Activated naive CD8-positive, alpha-beta T cell treated with anti-CD3 and anti-CD28 coated beads for 36 hours (primary cell): ENCODE data around the gene TXNRD2. TPM values are rescaled to one million over a fixed set of nuclear protein-coding genes. Genes with fewer than 3 reads are reported as not detected.

Experiments used
- DNase-seq: peaks from one replicate; pipeline ENCODE4 v3.0.0; 2021
- H3K27ac Mint-ChIP-seq: one replicate; pipeline ENCODE4 v1.8.0; 2022; ENCODE audit warnings: mild to moderate bottlenecking, moderate library complexity, mixed read lengths
- H3K27me3 Mint-ChIP-seq: one replicate; pipeline ENCODE4 v1.8.0; 2022; ENCODE audit warnings: mild to moderate bottlenecking, mixed read lengths
- H3K36me3 Mint-ChIP-seq: one replicate; pipeline ENCODE4 v1.8.0; 2021; ENCODE audit warnings: mild to moderate bottlenecking, mixed read lengths
- H3K4me1 Mint-ChIP-seq: one replicate; pipeline ENCODE4 v1.8.0; 2021; ENCODE audit warnings: mixed read lengths
- H3K4me3 Mint-ChIP-seq: one replicate; pipeline ENCODE4 v1.8.0; 2022; ENCODE audit warnings: mild to moderate bottlenecking, moderate library complexity, mixed read lengths
- H3K9me3 Mint-ChIP-seq: one replicate; pipeline ENCODE4 v1.8.0; 2022; ENCODE audit warnings: mixed read lengths
- total RNA-seq, 2 experiments: library from RNA; stranded (reverse); gene quantifications; one replicate each; pipeline ENCODE4 v1.2.3, GENCODE V29; 2021

TXNRD2 gene
- total RNA-seq, 2 experiments from 2014 or later: 20.3 to 20.9 TPM

DNA sequence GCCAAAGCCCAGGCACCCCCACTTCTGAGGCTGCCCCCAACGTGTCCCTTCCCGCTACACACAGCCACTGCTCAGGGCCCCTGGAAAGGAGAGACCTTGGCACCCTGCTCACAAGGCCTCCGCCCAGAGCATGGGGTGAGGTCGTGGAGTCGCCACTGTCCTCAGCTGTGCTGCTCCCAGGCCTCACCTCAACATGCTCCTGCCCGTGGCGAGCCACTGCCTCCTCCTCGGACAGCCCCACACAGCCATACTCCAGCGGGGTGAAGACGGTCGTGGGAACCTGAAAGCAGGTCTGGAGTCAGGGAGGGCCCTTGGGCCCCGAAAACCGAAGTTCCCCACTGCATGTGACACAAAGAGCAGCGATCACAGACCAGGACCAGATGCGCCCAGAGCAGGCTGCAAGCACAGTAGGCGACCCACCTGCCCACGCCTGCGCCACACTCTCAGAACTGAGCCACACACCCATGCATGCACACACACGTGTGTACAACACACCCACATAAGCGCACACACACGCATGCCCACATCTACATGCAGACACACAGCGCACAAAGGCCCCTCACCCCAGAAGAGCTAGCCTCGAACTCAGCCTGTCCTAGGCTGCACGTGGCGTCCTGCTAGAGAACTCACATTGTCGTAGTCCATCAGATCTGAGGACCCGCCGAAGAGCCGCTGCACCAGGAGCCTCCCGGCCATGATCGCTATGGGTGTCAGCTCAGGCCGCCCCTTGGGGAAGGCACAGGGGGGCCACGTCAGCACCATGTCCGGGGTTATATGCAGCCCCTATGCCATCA is 61.4 kb downstream of the TXNRD2 start:
- Mint-ChIP-seq H3K4me3 (no peak overlapping the region), H3K27ac (no peak overlapping the region), H3K36me3 (no peaks in the 10 kb centered on the region), H3K27me3 (no peaks in the 10 kb centered on the region), H3K9me3 (no peaks in the 10 kb centered on the region), H3K4me1 (peaks cover 2% of the 10 kb centered on the region)
- no peak for DNase-seq

DNA sequence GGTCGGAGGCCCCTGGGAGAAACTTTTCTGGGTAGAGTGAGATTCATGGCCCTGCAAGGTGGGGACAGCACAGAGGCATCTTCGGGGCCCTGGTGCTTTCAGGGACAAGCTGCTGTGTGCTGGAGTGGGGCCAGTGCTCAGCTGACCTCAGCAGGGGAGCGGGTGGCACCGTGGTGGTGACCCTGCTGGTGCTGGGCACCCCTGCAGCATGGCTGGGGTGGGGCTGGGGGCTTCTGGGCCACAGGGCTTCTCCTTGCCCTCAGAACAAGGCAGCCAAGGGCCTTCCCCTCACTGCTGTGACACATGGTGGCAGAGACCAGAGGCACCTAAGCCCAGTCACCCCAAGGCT is 62.0 kb downstream of the TXNRD2 start:
- no peak overlapping the region for H3K4me3 Mint-ChIP-seq
- H3K9me3 Mint-ChIP-seq: no peaks in the 10 kb centered on the region
- H3K36me3 Mint-ChIP-seq: no peaks in the 10 kb centered on the region
- peaks cover under 1% of the 10 kb centered on the region for H3K4me1 Mint-ChIP-seq
- no peak overlapping the region for H3K27ac Mint-ChIP-seq
- no peak for DNase-seq
- no peaks in the 10 kb centered on the region for H3K27me3 Mint-ChIP-seq

DNA sequence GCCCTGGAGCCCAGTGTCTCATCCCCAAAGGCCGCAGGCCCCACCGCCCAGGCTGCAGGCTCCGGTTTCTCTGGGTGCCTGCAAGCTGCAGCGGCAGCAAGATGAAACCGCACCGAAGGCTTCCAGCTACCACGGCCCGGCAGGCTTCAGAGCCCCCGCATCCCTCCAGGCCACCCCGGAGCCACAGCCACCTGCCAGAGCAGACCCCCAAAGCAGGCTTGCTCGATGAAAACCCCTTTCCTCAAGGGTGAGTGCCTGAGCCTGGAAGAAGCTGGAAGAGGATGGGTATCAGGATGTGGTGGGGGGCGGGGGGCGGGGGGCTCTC is 62.4 kb downstream of the TXNRD2 start:
- Mint-ChIP-seq H3K36me3 (no peaks in the 10 kb centered on the region), H3K9me3 (no peaks in the 10 kb centered on the region), H3K27ac (no peak overlapping the region), H3K4me1 (peaks cover 4% of the 10 kb centered on the region), H3K27me3 (no peaks in the 10 kb centered on the region), H3K4me3 (no peak overlapping the region)
- DNase-seq: no peak

DNA sequence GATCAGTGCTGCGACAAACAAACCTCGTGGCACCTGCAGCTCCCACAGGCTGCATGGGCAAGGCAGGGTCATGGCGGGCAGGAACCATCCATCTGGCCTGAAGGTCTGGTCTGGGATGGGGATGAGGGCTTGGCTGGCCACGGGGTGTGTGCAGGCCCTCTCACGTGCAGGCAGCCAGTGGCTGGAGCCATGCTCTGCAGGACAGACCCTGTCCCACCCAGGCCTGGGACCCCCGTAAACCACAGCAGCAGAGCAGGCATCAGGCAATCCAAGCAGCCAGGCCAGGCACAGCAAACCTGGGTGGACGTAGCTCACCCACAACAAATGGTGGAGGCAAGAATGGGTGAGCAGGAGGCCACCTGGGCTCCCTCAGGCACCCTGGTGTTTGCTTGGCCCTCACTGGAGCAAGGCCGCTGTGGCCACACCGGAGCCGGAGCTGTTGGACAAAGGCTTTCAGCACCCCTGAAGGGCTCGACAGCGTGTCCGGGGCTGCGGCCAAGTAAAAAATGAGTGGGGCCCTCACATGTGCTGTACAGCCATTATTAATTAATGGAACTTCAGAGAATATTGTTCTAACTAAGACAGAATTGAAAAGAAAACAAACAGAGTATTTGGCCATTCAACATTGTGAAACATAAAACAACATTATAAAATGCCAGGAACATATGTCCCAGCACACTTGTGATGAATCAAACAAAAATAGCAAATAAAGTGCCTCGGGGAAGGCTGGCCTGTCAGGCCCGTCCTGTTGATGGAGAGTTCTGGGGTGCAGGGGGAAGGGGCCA is 63.0 kb downstream of the TXNRD2 start:
- H3K27ac Mint-ChIP-seq: no peak overlapping the region
- H3K9me3 Mint-ChIP-seq: no peaks in the 10 kb centered on the region
- no peak overlapping the region for H3K4me3 Mint-ChIP-seq
- no peaks in the 10 kb centered on the region for H3K27me3 Mint-ChIP-seq
- no peaks in the 10 kb centered on the region for H3K36me3 Mint-ChIP-seq
- no peak for DNase-seq
- H3K4me1 Mint-ChIP-seq: peaks cover 4% of the 10 kb centered on the region

DNA sequence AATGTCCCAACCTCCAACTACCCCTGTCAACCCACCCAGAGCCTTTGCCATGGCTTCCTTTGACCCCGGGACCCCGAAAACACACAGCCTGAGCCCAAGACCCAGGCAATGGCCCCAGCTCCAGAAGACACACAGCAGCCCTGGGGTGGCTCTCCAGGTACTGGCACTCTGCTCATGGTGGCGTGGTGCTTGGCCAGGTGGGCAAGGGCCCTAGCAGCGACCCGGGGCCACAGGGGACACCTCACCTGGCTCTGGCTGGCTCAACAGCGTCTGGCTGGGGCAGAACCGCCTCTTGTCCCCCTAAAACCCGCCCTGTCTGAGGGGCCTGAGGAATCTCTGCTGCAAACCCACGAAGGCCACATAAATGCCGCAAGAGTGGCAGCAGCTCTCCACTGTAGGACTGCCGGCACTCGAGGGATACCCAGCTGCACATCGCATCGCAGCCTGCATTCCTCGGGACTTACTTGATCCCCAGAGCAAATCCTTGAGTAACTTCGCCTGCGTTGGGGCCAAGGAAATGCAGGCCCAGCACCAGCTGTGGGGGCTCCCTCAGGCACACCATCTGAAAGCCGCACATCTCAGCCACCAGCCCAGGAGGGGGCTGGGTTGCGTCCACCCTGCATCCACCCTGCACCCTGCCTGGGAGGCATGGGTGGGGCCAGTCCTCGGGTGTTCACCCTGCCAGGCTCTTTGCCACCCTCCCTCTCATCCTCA is 63.8 kb downstream of the TXNRD2 start:
- H3K27me3 Mint-ChIP-seq: no peaks in the 10 kb centered on the region
- H3K4me1 Mint-ChIP-seq: peaks cover 4% of the 10 kb centered on the region
- H3K36me3 Mint-ChIP-seq: no peaks in the 10 kb centered on the region
- H3K4me3 Mint-ChIP-seq: no peak overlapping the region
- no peak for DNase-seq
- no peaks in the 10 kb centered on the region for H3K9me3 Mint-ChIP-seq
- no peak overlapping the region for H3K27ac Mint-ChIP-seq

DNA sequence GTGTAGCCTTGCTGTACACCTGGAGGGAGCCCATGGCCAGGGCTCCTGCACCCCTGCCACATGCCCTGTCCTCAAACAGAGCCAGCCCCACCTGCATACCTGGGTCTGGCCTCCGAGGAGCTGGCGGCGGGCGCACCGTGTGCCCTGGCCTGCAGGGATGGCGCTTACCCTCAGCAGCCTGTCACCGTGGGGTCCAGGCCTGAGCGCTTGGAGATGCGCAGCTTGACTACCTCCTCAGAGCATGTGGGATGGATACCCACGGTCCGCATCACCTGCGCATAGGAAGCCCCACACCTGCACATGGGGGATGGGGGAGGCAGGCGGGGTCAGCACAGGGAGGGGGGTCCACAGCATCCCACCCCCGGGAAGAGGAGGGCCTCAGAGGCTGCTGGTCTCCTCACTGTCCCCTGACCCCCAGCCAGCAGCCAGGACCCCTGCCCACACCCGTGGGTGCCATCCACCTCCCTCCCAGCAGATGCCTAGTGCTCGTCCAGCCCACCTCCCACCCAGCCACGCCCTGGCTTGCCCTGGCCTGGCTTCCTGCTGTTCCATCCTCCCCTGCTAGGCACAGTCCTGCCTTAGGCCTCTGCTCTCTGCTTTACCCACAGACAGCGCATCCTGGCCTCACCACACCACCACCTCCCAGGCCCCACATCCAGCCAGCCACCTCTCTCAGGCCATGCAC is 64.5 kb downstream of the TXNRD2 start:
- no peak for DNase-seq
- H3K36me3 Mint-ChIP-seq: no peaks in the 10 kb centered on the region
- H3K4me1 Mint-ChIP-seq: peaks cover 4% of the 10 kb centered on the region
- H3K27me3 Mint-ChIP-seq: no peaks in the 10 kb centered on the region
- no peaks in the 10 kb centered on the region for H3K9me3 Mint-ChIP-seq
- H3K4me3 Mint-ChIP-seq: no peak overlapping the region
- H3K27ac Mint-ChIP-seq: no peak overlapping the region

DNA sequence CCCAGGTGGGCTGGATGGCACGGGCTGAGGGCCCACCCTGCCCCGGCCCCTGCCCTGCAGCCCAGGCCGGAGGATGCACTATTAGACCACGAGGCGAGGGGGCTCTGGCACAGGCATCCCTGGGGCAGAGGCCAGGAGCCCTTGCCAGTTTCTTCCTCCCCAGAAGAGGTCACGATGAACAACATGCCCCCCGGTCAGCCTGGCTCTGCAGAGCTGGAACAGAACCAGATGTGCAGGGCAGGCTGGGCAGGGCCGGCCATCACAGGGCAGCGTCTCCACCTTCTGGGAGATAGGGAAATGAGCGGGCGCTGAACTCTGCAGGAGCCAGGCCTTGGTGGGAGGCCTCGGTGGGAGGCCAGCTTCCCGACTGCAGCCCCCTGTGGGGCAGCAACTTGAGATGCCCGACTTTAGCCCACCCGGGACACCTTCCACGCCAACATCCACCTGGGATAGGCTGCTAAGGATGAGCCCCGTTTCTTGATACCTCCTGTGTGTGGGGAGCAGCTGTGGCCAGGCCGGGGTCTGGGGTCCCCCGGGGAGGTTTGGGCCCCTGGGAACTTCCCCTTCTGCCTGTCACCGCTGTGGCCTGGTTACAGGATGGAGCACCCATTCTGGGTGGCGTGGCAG is 65.2 kb downstream of the TXNRD2 start:
- H3K9me3 Mint-ChIP-seq: no peaks in the 10 kb centered on the region
- DNase-seq: no peak
- no peak overlapping the region for H3K27ac Mint-ChIP-seq
- no peaks in the 10 kb centered on the region for H3K27me3 Mint-ChIP-seq
- H3K4me1 Mint-ChIP-seq: peaks cover 4% of the 10 kb centered on the region
- no peak overlapping the region for H3K4me3 Mint-ChIP-seq
- no peaks in the 10 kb centered on the region for H3K36me3 Mint-ChIP-seq

DNA sequence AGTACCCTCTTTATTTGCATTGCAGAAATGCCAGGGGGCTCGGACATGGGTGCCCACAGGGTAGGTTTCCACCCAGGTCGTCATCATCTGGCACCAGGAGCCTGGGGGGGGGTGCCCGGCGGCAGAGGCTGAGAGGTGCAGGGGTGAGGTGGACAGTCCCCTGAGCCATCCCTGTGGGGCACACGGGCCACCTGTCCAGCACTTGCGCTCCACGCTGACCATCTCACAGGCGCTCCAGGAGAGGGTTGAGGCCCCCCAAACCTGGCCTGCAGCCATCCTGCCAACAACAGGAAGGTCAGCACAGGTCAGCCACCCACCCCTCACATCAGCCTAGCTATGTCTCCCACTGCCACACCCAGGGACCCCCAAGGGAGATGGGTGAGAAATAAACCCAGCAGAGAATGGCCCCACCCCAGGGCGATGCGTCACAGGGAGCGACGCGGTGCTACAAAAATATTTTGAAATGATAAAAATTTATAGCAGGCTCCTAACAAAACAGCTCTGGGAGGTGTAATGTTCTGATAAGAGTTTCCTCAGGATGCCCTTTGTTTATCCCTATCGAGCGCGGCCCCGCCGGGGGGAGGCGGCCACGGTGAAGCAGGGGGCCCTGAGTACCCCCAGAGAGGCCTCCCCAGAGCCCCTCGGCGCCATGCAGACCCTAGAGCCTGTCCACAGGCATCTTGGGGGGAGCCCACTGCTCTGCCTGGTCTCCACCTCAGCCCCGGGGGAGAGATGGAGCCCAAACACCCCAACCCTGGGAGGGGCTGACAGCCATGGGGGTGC is 65.9 kb downstream of the TXNRD2 start:
- H3K36me3 Mint-ChIP-seq: no peaks in the 10 kb centered on the region
- H3K27ac Mint-ChIP-seq: no peak overlapping the region
- no peaks in the 10 kb centered on the region for H3K9me3 Mint-ChIP-seq
- H3K4me3 Mint-ChIP-seq: no peak overlapping the region
- peaks cover 4% of the 10 kb centered on the region for H3K4me1 Mint-ChIP-seq
- no peaks in the 10 kb centered on the region for H3K27me3 Mint-ChIP-seq
- DNase-seq: no peak

DNA sequence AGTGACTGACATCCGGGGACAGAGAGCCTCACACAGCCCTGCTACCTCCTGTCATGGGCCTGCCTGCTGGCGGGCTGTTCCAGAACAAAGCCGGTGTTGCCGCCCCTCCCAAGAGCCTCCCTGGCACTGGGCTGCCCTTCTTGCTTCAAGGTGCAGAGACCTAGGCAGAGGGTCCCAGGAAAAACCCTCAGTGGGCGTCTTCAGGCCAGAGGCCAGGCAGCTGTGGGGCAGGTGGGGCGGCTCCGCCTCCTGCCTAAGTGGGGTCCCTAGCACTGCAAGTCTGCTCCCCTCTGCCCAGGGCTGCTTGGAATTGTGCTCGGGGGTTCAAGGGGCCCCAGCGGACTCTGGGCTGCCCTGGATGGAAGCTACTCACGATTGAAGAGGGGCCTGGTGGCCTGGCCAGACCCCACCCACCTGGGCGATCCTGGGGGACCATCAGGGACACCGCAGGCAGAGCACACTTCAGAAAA is 66.5 kb downstream of the TXNRD2 start:
- Mint-ChIP-seq H3K9me3 (no peaks in the 10 kb centered on the region), H3K36me3 (no peaks in the 10 kb centered on the region), H3K4me1 (peaks cover 4% of the 10 kb centered on the region), H3K27me3 (no peaks in the 10 kb centered on the region), H3K4me3 (no peak overlapping the region), H3K27ac (no peak overlapping the region)
- no peak for DNase-seq

DNA sequence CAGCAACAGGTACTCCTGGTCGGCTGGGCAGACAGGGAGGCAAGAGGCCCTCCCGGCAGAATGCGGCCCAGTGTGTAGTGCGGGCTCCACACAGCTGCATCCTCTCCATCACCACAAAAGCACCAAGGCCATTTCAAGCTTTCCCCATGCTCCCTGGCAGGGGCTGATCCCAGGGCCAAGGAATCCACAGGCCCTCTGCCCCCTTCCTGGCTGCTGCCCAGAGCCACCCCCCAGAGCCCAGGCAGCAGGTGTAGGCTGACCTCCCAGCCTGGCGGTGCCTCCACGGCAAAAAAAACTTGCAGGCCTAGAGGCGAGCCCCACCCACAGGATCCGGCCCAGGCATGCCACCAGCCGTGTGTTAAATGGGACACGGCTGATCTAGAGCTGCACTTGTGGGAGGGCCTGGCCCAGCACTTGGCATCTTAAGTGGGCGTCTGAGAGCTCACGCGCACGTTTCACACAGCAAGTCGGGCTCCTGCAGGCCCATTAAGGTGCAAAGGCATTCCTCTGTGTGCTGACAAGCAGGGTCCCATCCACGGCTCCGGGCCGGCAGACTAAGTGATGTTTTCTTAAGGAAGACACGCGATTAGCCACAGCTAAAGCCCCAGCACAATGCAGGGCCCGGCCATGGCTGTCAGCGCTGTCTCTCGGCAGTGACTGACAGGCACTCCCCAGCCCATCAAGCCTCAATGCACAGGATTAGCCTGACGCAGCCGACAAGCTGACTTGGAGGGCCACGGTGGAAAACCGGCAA is 67.1 kb downstream of the TXNRD2 start:
- H3K36me3 Mint-ChIP-seq: no peaks in the 10 kb centered on the region
- H3K27me3 Mint-ChIP-seq: no peaks in the 10 kb centered on the region
- H3K4me3 Mint-ChIP-seq: no peak overlapping the region
- H3K4me1 Mint-ChIP-seq: peaks cover 4% of the 10 kb centered on the region
- no peaks in the 10 kb centered on the region for H3K9me3 Mint-ChIP-seq
- no peak for DNase-seq
- no peak overlapping the region for H3K27ac Mint-ChIP-seq

DNA sequence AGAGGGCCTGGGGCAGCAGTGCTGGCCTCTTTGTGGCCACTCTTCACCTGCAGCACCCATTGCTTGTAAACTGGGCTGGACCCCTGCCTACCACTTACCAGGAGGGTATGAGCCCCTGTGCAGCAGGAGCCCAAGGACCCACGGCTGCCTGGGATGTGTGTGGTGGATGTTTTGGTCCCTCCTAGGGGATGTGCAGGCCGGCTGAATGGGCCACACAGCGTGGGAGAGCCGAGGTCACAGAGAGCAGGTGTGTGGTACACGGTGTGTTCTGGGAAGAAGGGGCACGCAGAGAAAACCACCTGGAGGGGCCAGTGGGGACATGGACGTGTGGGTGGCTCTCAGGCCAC is 67.7 kb downstream of the TXNRD2 start:
- H3K4me1 Mint-ChIP-seq: peaks cover 4% of the 10 kb centered on the region
- H3K9me3 Mint-ChIP-seq: no peaks in the 10 kb centered on the region
- no peak overlapping the region for H3K27ac Mint-ChIP-seq
- no peak for DNase-seq
- H3K36me3 Mint-ChIP-seq: no peaks in the 10 kb centered on the region
- no peak overlapping the region for H3K4me3 Mint-ChIP-seq
- no peaks in the 10 kb centered on the region for H3K27me3 Mint-ChIP-seq

DNA sequence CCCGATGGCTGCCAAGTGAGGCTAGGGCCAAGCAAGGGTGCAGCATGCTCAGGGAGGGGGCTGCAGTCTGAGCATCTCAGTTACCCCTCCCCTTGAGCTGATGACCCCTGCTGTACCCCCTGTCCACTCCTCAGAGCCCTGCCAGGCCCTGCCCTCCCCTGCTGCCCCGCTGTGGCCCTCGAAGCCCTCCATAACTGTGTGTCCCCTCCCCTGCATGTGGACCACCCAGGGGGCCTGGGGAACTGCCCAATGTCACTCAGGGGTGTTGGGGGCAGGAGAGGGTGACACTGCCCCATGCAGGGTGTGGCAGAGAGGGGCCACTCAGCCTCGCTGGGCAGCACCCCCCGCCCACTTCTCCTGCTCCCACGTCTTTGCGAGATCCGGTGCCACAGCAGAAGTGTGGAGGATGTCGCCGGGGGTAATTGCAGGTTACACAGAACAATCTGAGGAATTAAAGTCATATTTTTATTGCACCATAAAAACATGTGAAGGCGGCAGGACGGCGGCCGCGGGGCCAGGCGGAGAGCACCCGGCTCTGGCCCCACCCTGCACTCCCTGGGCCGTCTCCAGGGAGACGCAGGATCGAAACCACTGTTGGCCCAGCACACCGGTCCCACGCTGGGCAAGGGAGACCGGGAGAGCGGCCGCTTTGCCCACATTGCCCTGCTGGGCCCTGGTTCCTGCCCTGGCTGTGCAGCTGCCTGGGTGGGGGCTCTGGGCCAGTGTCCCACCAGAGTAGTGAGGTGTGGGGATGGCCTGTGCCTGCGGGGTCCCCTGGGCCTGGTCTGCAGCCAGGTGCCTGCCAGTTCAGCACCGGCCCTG is 68.3 kb downstream of the TXNRD2 start:
- Mint-ChIP-seq H3K4me3 (no peak overlapping the region), H3K36me3 (no peaks in the 10 kb centered on the region), H3K27ac (no peak overlapping the region), H3K27me3 (no peaks in the 10 kb centered on the region), H3K4me1 (peaks cover 4% of the 10 kb centered on the region), H3K9me3 (no peaks in the 10 kb centered on the region)
- no peak for DNase-seq

DNA sequence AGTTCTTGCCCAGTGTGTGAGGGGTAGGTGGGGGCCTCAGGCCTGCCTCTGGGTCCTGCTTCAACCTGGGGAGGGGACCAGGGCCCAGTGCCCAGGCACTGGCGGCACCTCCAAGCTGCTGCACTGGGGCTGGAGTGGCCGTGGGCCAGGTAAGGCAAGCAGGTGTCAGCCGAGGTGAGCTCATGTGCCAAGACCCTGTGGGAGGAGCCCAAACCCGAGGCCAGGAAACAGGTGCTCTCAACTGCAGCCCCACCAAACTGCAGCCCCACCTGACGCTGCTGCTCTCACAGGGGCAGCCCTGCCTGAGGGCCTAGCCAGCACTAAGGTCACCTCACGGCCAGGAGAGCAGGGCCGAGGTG is 68.9 kb downstream of the TXNRD2 start:
- no peaks in the 10 kb centered on the region for H3K27me3 Mint-ChIP-seq
- H3K27ac Mint-ChIP-seq: no peak overlapping the region
- DNase-seq: no peak
- H3K4me1 Mint-ChIP-seq: peaks cover 4% of the 10 kb centered on the region
- no peaks in the 10 kb centered on the region for H3K9me3 Mint-ChIP-seq
- no peaks in the 10 kb centered on the region for H3K36me3 Mint-ChIP-seq
- no peak overlapping the region for H3K4me3 Mint-ChIP-seq
